C4-2B (cell line): ENCODE results near the gene DNAH14.

Experiments
- CTCF ChIP-seq: fragments of 450-650 bp; conservative IDR thresholded peaks from 2 replicates; pipeline ENCODE4 v1.5.1; 2017; ENCODE audit warnings: mild to moderate bottlenecking
- ZFX ChIP-seq: fragments of 450-650 bp; IDR thresholded peaks from 2 replicates; pipeline ENCODE4 v1.6.1; 2017

GRCh38 chr1:225159793-225160192 lies 230.3 kb downstream of the DNAH14 start:
- TF ChIP-seq CTCF (no peak), ZFX (no peak)
